Bone marrow (tissue), 2 donors: Measurements from ENCODE around the gene TNP1.

Experiments
- DNase-seq, 2 donors: peaks; one replicate each; lab custom pipeline; 2025; lab: John Stamatoyannopoulos, UW

The TNP1 gene

GRCh38 chr2:216838151-216838550 lies 21.7 kb downstream of the TNP1 start:
- DNase-seq: no peak

GRCh38 chr2:216837740-216838139 lies 22.1 kb downstream of the TNP1 start:
- no peak for DNase-seq

GRCh38 chr2:216833061-216833460 lies 26.8 kb downstream of the TNP1 start:
- no peak for DNase-seq

- DNase-seq: no peak
Measured at GRCh38 chr2:216830346-216830745, 29.5 kb downstream of the TNP1 start.

GRCh38 chr2:216829533-216829932 lies 30.3 kb downstream of the TNP1 start:
- no peak for DNase-seq

GRCh38 chr2:216827073-216827720 lies 32.7 kb downstream of the TNP1 start:
- DNase-seq: no peak

- DNase-seq: no peak
Measured at GRCh38 chr2:216822470-216822869, 37.4 kb downstream of the TNP1 start.

GRCh38 chr2:216820709-216821108 lies 39.2 kb downstream of the TNP1 start:
- DNase-seq: no peak

GRCh38 chr2:216819766-216820165 lies 40.1 kb downstream of the TNP1 start:
- DNase-seq: no peak

GRCh38 chr2:216819055-216819454 lies 40.8 kb downstream of the TNP1 start:
- no peak for DNase-seq

GRCh38 chr2:216810399-216811160 lies 49.3 kb downstream of the TNP1 start:
- DNase-seq: no peak
